WTC11 (cell line): ENCODE data around the gene OR1D2. TPM values are rescaled to one million over a fixed set of nuclear protein-coding genes. Genes with fewer than 3 reads are reported as not detected.

Experiments used
- ATAC-seq: fragments of 200-7000 bp; cut with Tn5 transposase; 2 replicates; pipeline ENCODE4 v1.10.0; 2021; ENCODE audit warnings: mild to moderate bottlenecking, moderate library complexity
- CTCF ChIA-PET: fragments of 300-600 bp; sonication (Branson Sonifier 250); formaldehyde crosslinking; loops from one replicate; lab custom pipeline; 2021; ENCODE audit warnings: antibody characterized with exemption; lab: Charles Lee
- POLR2A ChIA-PET: fragments of 350-600 bp; sonication (Branson Sonifier 250); formaldehyde crosslinking; loops from one replicate; lab custom pipeline; 2021; ENCODE audit warnings: antibody characterized with exemption; lab: Charles Lee
- DNase-seq: peaks from one replicate; pipeline ENCODE4 v3.0.0; 2021; ENCODE audit warnings: low spot score
- H3K27ac Mint-ChIP-seq: 2 replicates; pipeline ENCODE4 v1.8.0; 2021; ENCODE audit warnings: mixed read lengths
- H3K27me3 Mint-ChIP-seq: 2 replicates; pipeline ENCODE4 v1.8.0; 2021; ENCODE audit warnings: low read depth, mild to moderate bottlenecking, moderate library complexity, mixed read lengths
- H3K36me3 Mint-ChIP-seq: 2 replicates; pipeline ENCODE4 v1.8.0; 2021; ENCODE audit warnings: mixed read lengths
- H3K4me1 Mint-ChIP-seq: 2 replicates; pipeline ENCODE4 v1.8.0; 2022; ENCODE audit warnings: mixed read lengths
- H3K4me3 Mint-ChIP-seq: 2 replicates; pipeline ENCODE4 v1.8.0; 2021; ENCODE audit warnings: mild to moderate bottlenecking, moderate library complexity, mixed read lengths
- H3K9me3 Mint-ChIP-seq: 2 replicates; pipeline ENCODE4 v1.8.0; 2021; ENCODE audit warnings: mixed read lengths
- CREM ChIP-seq: sonication (generic); formaldehyde crosslinking; IDR thresholded peaks from 2 replicates; pipeline ENCODE4 v1.8.1; 2022; ENCODE audit warnings: mild to moderate bottlenecking, missing genetic modification reagents, moderate library complexity
- CTCF ChIP-seq: fragments of 200-600 bp; IDR thresholded peaks from 2 replicates; pipeline ENCODE4 v1.8.0; 2022; ENCODE audit warnings: antibody characterized with exemption
- FOXP4 ChIP-seq: sonication (generic); formaldehyde crosslinking; IDR thresholded peaks from 2 replicates; pipeline ENCODE4 v1.8.0; 2022; ENCODE audit warnings: mild to moderate bottlenecking, missing genetic modification reagents
- GABPB1 ChIP-seq: sonication (generic); formaldehyde crosslinking; IDR thresholded peaks from 2 replicates; pipeline ENCODE4 v1.8.1; 2023; ENCODE audit warnings: mild to moderate bottlenecking, missing genetic modification reagents
- GTF2I ChIP-seq: fragments of 250-450 bp; sonication (Bioruptor Pico); conservative IDR thresholded peaks from 2 replicates; pipeline ENCODE4 v1.4.0; 2021; ENCODE audit warnings: mild to moderate bottlenecking
- NR2C2 ChIP-seq: sonication (generic); formaldehyde crosslinking; IDR thresholded peaks from 2 replicates; pipeline ENCODE4 v1.8.0; 2022; ENCODE audit warnings: mild to moderate bottlenecking, missing genetic modification reagents
- RORB ChIP-seq: fragments of 250-450 bp; sonication (Bioruptor Pico); IDR thresholded peaks from 2 replicates; pipeline ENCODE4 v1.9.0; 2021; ENCODE audit warnings: mild to moderate bottlenecking
- STAT6 ChIP-seq: sonication (generic); formaldehyde crosslinking; conservative IDR thresholded peaks from 2 replicates; pipeline ENCODE4 v1.8.1; 2023; ENCODE audit warnings: mild to moderate bottlenecking, low read depth, missing genetic modification reagents, moderate library complexity
- ZBTB21 ChIP-seq: sonication (generic); formaldehyde crosslinking; IDR thresholded peaks from 2 replicates; pipeline ENCODE4 v1.8.1; 2023; ENCODE audit warnings: mild to moderate bottlenecking, missing genetic modification reagents, borderline replicate concordance
- ZNF396 ChIP-seq: fragments of 250-450 bp; sonication (Bioruptor Pico); IDR thresholded peaks from 2 replicates; pipeline ENCODE4 v1.8.0; 2021; ENCODE audit warnings: mild to moderate bottlenecking, moderate library complexity, borderline replicate concordance
- ZNF425 ChIP-seq: fragments of 250-450 bp; sonication (Bioruptor Pico); conservative IDR thresholded peaks from 2 replicates; pipeline ENCODE4 v1.9.0; 2021; ENCODE audit warnings: mild to moderate bottlenecking
- ZNF532 ChIP-seq: fragments of 250-450 bp; sonication (Bioruptor Pico); IDR thresholded peaks from 2 replicates; pipeline ENCODE4 v1.9.0; 2021; ENCODE audit warnings: mild to moderate bottlenecking, borderline replicate concordance
- total RNA-seq: library from RNA; stranded (reverse); gene quantifications from 3 replicates; pipeline ENCODE4 v1.2.3, GENCODE V29; 2021

The OR1D2 gene
- total RNA-seq, 1 experiment from 2014 or later: not detected

GRCh38 chr17:3046753-3047152, 57.5 kb downstream of the OR1D2 start (continued):
- no peak for TF ChIP-seq ZNF425 (CRISPR knock-in tag)
- no peak for TF ChIP-seq CREM
- no peak for TF ChIP-seq ZNF532
- no peak for TF ChIP-seq STAT6 (CRISPR knock-in tag)
- no peak for TF ChIP-seq CTCF
- TF ChIP-seq GABPB1 (CRISPR knock-in tag): no peak
- no peak for TF ChIP-seq NR2C2
- no peak for TF ChIP-seq ZBTB21 (CRISPR knock-in tag)
- no peak for TF ChIP-seq ZNF396

GRCh38 chr17:3043737-3044365, 60.4 kb downstream of the OR1D2 start:
- H3K4me3 Mint-ChIP-seq: no peak overlapping the region
- H3K4me1 Mint-ChIP-seq: no peaks in the 10 kb centered on the region
- ChIA-PET CTCF (interaction anchor here (0.7 to 1.1 kb wide), 4 partner anchors 11 to 592 kb away, joined by 3 to 5 read pairs (median 4); partner anchors contain the start of genes CTNS and SHPK), POLR2A (no interaction called here)
- H3K27me3 Mint-ChIP-seq: peaks cover 12% of the 10 kb centered on the region
- H3K27ac Mint-ChIP-seq: no peak overlapping the region
- TF ChIP-seq GTF2I (CRISPR knock-in tag): 0 out of 2 replicates have a peak, but pooled peaks have one; percentile 24
- no peak for TF ChIP-seq FOXP4
- peak; percentile 66 for TF ChIP-seq CTCF
- no peak for TF ChIP-seq RORB (CRISPR knock-in tag)
- peaks cover 31% of the 10 kb centered on the region for H3K9me3 Mint-ChIP-seq
- DNase-seq: peak; percentile 61
- peaks cover 15% of the 10 kb centered on the region for H3K36me3 Mint-ChIP-seq
- peak; percentile 12; the same call in 1 of the 2 replicates for ATAC-seq
